ENCODE data around the gene SIPA1L3. TPM values are rescaled to one million over a fixed set of nuclear protein-coding genes. Genes with fewer than 3 reads are reported as not detected.

The SIPA1L3 gene
- total RNA-seq, 1 experiment from 2014 or later = 125 TPM

DNA sequence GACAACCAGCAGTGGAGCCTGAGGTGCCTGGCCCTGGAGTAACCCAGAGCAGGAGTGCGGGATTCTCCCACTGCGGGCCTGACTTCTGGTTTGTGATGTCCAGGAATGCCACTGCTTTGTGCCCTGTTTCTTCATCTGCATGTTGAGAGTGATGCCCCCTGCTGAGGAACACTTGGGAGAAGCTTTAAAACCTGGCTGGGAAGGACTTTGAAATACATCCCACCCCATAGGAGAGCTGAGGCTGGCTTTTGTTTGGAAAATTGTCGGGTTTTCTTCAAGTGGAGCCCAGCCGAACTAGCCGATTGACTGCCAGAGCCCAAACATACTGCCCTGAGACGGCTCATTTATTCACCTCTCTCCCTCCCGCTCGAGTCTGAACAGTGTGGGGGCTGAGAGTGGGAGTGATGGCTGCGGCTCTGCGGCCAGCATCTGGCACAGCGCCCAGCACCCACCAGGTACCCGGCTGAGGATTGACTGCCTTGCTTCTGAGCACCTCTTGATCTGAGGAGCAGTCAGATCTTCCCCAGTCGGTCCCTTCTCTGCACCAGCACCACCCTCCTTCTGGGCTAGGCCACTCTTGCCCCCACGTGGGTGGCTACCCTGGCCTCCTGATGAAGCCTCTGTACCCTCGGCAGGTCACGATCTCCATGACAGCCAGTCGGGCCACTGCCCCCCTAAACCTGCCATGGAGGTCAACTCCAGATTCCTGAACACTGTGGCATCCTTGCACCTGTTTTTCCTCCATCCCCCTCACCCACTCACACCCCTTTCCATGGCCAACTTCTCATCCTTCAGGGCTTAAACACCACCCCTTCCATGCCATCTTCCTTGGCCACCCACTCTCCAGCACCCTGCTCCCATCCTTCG, 148.9 kb downstream of the SIPA1L3 start:
- H3K27ac Mint-ChIP-seq (ENCODE audit: unreplicated experiment) = no peak overlapping the region
- BruUV-seq (replicated peaks) = no TSS peak
- intact Hi-C loops (cut with micrococcal nuclease; ENCODE audit: unreplicated experiment) = no loop called here

DNA sequence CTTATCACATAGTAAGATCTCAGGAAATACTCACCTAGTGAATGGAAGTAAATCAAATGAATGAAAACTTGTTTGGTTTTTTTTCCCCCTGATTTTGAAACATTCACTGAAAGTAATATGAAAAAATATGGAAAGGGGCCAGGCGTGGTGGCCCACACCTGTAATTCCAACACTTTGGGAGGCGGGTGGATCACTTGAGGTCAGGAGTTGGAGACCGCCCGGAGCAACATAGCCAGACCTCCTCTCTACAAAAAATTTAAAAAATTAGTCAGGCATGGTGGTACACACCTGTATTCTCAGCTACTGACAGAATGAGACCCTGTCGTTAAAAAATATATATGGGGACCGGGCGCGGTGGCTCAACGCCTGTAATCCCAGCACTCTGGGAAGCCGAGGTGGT, 149.6 kb downstream of the SIPA1L3 start:
- H3K4me3 Mint-ChIP-seq (ENCODE audit: unreplicated experiment) = no peak overlapping the region
- Histone ChIP-seq H3K4me1 (peaks cover 16% of the 10 kb centered on the region), H3K36me3 (ENCODE audit: control insufficient read depth, insufficient read depth, low read length) (peaks cover 1% of the 10 kb centered on the region; the same call in 1 of the 2 replicates), H3K9me3 (no peaks in the 10 kb centered on the region), H3K4me3 (ENCODE audit: low read depth, low read length) (no peak overlapping the region), H3K27me3 (replicated peaks; ENCODE audit: control insufficient read depth, insufficient read depth, low read length) (no peaks in the 10 kb centered on the region)
- no peaks in the 10 kb centered on the region for H3K9me3 Mint-ChIP-seq (ENCODE audit: unreplicated experiment)
- DNase-seq = no peak
- H3K27ac Mint-ChIP-seq (ENCODE audit: unreplicated experiment) = no peak overlapping the region
- TF ChIP-seq, protein P1, sequence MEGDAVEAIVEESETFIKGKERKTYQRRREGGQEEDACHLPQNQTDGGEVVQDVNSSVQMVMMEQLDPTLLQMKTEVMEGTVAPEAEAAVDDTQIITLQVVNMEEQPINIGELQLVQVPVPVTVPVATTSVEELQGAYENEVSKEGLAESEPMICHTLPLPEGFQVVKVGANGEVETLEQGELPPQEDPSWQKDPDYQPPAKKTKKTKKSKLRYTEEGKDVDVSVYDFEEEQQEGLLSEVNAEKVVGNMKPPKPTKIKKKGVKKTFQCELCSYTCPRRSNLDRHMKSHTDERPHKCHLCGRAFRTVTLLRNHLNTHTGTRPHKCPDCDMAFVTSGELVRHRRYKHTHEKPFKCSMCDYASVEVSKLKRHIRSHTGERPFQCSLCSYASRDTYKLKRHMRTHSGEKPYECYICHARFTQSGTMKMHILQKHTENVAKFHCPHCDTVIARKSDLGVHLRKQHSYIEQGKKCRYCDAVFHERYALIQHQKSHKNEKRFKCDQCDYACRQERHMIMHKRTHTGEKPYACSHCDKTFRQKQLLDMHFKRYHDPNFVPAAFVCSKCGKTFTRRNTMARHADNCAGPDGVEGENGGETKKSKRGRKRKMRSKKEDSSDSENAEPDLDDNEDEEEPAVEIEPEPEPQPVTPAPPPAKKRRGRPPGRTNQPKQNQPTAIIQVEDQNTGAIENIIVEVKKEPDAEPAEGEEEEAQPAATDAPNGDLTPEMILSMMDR (IDR thresholded peaks at IDR 0.05; ENCODE audit: insufficient read depth in 1 of 2, low read depth in 1 of 2, low read length in 1 of 2, severe bottlenecking in 1 of 2, unreplicated experiment in 1 of 2) = no peak
- CTCF ChIA-PET = no interaction called here
- no peaks in the 10 kb centered on the region for H3K27me3 Mint-ChIP-seq (ENCODE audit: insufficient read depth, unreplicated experiment)
- intact Hi-C loops (cut with micrococcal nuclease; ENCODE audit: unreplicated experiment) = no loop called here
- peaks cover 16% of the 10 kb centered on the region for H3K4me1 Mint-ChIP-seq (ENCODE audit: low read depth, unreplicated experiment)
- H3K36me3 Mint-ChIP-seq (ENCODE audit: insufficient read depth, unreplicated experiment) = peaks cover 50% of the 10 kb centered on the region
- POLR2A ChIA-PET = no interaction called here
- no TSS peak for BruUV-seq (replicated peaks)

More for the DNA sequence above, 148.9 kb downstream of the SIPA1L3 start:
- Mint-ChIP-seq H3K9me3 (ENCODE audit: unreplicated experiment) (no peaks in the 10 kb centered on the region), H3K4me1 (ENCODE audit: low read depth, unreplicated experiment) (peaks cover 10% of the 10 kb centered on the region), H3K36me3 (ENCODE audit: insufficient read depth, unreplicated experiment) (peaks cover 50% of the 10 kb centered on the region), H3K4me3 (ENCODE audit: unreplicated experiment) (no peak overlapping the region), H3K27me3 (ENCODE audit: insufficient read depth, unreplicated experiment) (no peaks in the 10 kb centered on the region)
- no peak for DNase-seq
- H3K4me1 ChIP-seq = peaks cover 10% of the 10 kb centered on the region
- no peaks in the 10 kb centered on the region; the same call in 1 of the 2 replicates for H3K36me3 ChIP-seq (ENCODE audit: control insufficient read depth, insufficient read depth, low read length)
- ChIA-PET CTCF (interaction anchor here (1.9 kb wide), 1 partner anchor 153 kb away, joined by 6 read pairs; no protein-coding TSS in a partner anchor), POLR2A (no interaction called here)
- H3K9me3 ChIP-seq = no peaks in the 10 kb centered on the region
- TF ChIP-seq, protein P1 (IDR thresholded peaks at IDR 0.05; ENCODE audit: insufficient read depth in 1 of 2, low read depth in 1 of 2, low read length in 1 of 2, severe bottlenecking in 1 of 2, unreplicated experiment in 1 of 2) = no peak
- no peaks in the 10 kb centered on the region for H3K27me3 ChIP-seq (replicated peaks; ENCODE audit: control insufficient read depth, insufficient read depth, low read length)
- H3K4me3 ChIP-seq (ENCODE audit: low read depth, low read length) = no peak overlapping the region

DNA sequence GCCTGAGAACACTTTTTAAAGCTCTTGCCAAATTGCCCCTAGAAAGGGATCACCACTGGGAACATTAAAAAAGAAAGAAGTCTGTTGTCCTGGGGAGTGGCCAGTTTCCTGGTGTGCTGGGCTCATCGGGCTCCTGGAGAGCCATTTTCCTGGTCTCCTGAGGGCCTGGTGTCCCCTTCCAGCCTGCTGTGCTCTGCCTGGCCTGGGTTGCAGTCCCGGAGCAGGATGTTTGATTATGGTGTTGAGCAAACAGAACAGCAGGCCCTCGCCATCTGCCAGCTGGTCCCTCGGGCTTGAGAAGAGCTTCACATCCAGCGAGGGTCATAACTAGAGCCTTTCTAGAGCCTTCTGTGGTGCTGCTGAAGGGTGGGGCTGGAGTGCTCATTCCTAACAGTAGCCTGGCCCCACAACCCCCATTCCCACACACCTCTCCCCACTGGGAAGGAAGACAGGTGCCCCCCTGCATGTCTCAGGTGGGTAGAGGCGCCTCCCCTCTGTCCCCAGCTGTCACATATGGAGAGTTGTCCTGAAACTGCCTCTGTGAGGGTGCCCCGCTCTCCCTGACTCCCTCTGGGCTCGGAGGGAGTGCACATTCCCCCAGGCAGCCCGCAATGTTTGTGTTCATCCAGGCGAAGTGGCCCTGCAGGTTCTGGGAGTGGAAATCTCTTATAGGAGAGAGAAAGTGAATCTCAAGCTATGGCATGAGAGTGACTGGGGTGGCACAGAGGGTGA, 151.1 kb downstream of the SIPA1L3 start:
- ChIA-PET CTCF (interaction anchor here (0.6 to 1.0 kb wide), 2 partner anchors 9 to 155 kb away, joined by 3 to 4 read pairs; no protein-coding TSS in a partner anchor), POLR2A (interaction anchor here (0.7 kb wide), 1 partner anchor 152 kb away, joined by 3 read pairs; the partner anchor contains the start of gene WDR87)
- H3K36me3 Mint-ChIP-seq (ENCODE audit: insufficient read depth, unreplicated experiment) = peaks cover 43% of the 10 kb centered on the region
- Histone ChIP-seq H3K4me1 (peaks cover 16% of the 10 kb centered on the region), H3K27me3 (replicated peaks; ENCODE audit: control insufficient read depth, insufficient read depth, low read length) (no peaks in the 10 kb centered on the region), H3K36me3 (ENCODE audit: control insufficient read depth, insufficient read depth, low read length) (peaks cover 1% of the 10 kb centered on the region; the same call in 1 of the 2 replicates), H3K4me3 (ENCODE audit: low read depth, low read length) (no peak overlapping the region), H3K9me3 (no peaks in the 10 kb centered on the region)
- H3K27ac Mint-ChIP-seq (ENCODE audit: unreplicated experiment) = peak overlapping the region; percentile 71
- no peak overlapping the region for H3K4me3 Mint-ChIP-seq (ENCODE audit: unreplicated experiment)
- no TSS peak for BruUV-seq (replicated peaks)
- intact Hi-C loops (cut with micrococcal nuclease; ENCODE audit: unreplicated experiment) = no loop called here
- peak in 1 of 2 experiments; percentile 49 for DNase-seq
- H3K27me3 Mint-ChIP-seq (ENCODE audit: insufficient read depth, unreplicated experiment) = no peaks in the 10 kb centered on the region
- TF ChIP-seq, protein P1 (IDR thresholded peaks at IDR 0.05; ENCODE audit: insufficient read depth in 1 of 2, low read depth in 1 of 2, low read length in 1 of 2, severe bottlenecking in 1 of 2, unreplicated experiment in 1 of 2) = no peak
- H3K4me1 Mint-ChIP-seq (ENCODE audit: low read depth, unreplicated experiment) = peaks cover 18% of the 10 kb centered on the region
- no peaks in the 10 kb centered on the region for H3K9me3 Mint-ChIP-seq (ENCODE audit: unreplicated experiment)
